ENCODE results near the gene CTNNA2.

CTNNA2 gene

GRCh38 chr2:79512442-79513401 is at the start of gene CTNNA2:
Gene CTNNA2, plus strand, starts transcription at chr2:79513051.
- in situ Hi-C loops (cut with HindIII; ENCODE audit: low sequenced_read_pairs) = no loop called here

GRCh38 chr2:79487399-79487798 is 25.5 kb upstream of the CTNNA2 start:
- in situ Hi-C loops (cut with HindIII; ENCODE audit: low sequenced_read_pairs) = no loop called here

- in situ Hi-C loops (cut with HindIII; ENCODE audit: low sequenced_read_pairs) = no loop called here
Measured at GRCh38 chr2:79511320-79511951, 1.4 kb upstream of the CTNNA2 start.

- in situ Hi-C loops (cut with HindIII; ENCODE audit: low sequenced_read_pairs) = no loop called here
Measured at GRCh38 chr2:79513711-79514110, 860 bp downstream of the CTNNA2 start.

- in situ Hi-C loops (cut with HindIII; ENCODE audit: low sequenced_read_pairs) = no loop called here
Measured at GRCh38 chr2:79529636-79530035, 16.8 kb downstream of the CTNNA2 start.

GRCh38 chr2:79530443-79530842 is 17.6 kb downstream of the CTNNA2 start:
- in situ Hi-C loops (cut with HindIII; ENCODE audit: low sequenced_read_pairs) = no loop called here

- in situ Hi-C loops (cut with HindIII; ENCODE audit: low sequenced_read_pairs) = no loop called here
Measured at GRCh38 chr2:79547568-79547967, 34.7 kb downstream of the CTNNA2 start.

- in situ Hi-C loops (cut with HindIII; ENCODE audit: low sequenced_read_pairs) = no loop called here
Measured at GRCh38 chr2:79552653-79553052, 39.8 kb downstream of the CTNNA2 start.

GRCh38 chr2:79554899-79555298 is 42.0 kb downstream of the CTNNA2 start:
- in situ Hi-C loops (cut with HindIII; ENCODE audit: low sequenced_read_pairs) = no loop called here

- in situ Hi-C loops (cut with HindIII; ENCODE audit: low sequenced_read_pairs) = no loop called here
Measured at GRCh38 chr2:79564065-79564464, 51.2 kb downstream of the CTNNA2 start.

GRCh38 chr2:79569048-79569447 is 56.2 kb downstream of the CTNNA2 start:
- in situ Hi-C loops (cut with HindIII; ENCODE audit: low sequenced_read_pairs) = no loop called here

GRCh38 chr2:79573895-79574674 is 61.2 kb downstream of the CTNNA2 start:
- in situ Hi-C loops (cut with HindIII; ENCODE audit: low sequenced_read_pairs) = no loop called here

GRCh38 chr2:79576451-79576850 is 63.6 kb downstream of the CTNNA2 start:
- in situ Hi-C loops (cut with HindIII; ENCODE audit: low sequenced_read_pairs) = no loop called here

- in situ Hi-C loops (cut with HindIII; ENCODE audit: low sequenced_read_pairs) = no loop called here
Measured at GRCh38 chr2:79578952-79579351, 66.1 kb downstream of the CTNNA2 start.

- in situ Hi-C loops (cut with HindIII; ENCODE audit: low sequenced_read_pairs) = no loop called here
Measured at GRCh38 chr2:79580175-79580574, 67.3 kb downstream of the CTNNA2 start.

- in situ Hi-C loops (cut with HindIII; ENCODE audit: low sequenced_read_pairs) = no loop called here
Measured at GRCh38 chr2:79585701-79586433, 73.0 kb downstream of the CTNNA2 start.

GRCh38 chr2:79591281-79591680 is 78.4 kb downstream of the CTNNA2 start:
- in situ Hi-C loops (cut with HindIII; ENCODE audit: low sequenced_read_pairs) = no loop called here

- in situ Hi-C loops (cut with HindIII; ENCODE audit: low sequenced_read_pairs) = no loop called here
Measured at GRCh38 chr2:79593237-79593867, 80.5 kb downstream of the CTNNA2 start.

- in situ Hi-C loops (cut with HindIII; ENCODE audit: low sequenced_read_pairs) = no loop called here
Measured at GRCh38 chr2:79596403-79596802, 83.6 kb downstream of the CTNNA2 start.

GRCh38 chr2:79604748-79605147 is 91.9 kb downstream of the CTNNA2 start:
- in situ Hi-C loops (cut with HindIII; ENCODE audit: low sequenced_read_pairs) = no loop called here
